GM23248 (cell line): ENCODE data around the gene ZNF143.

Source experiments
- EZH2 ChIP-seq: fragments of 200-600 bp; sonication (generic); IDR thresholded peaks from 2 replicates; pipeline ENCODE4 v1.6.1; 2018; ENCODE audit warnings: antibody characterized with exemption, mild to moderate bottlenecking; ENCODE audit not compliant: insufficient read depth, poor library complexity, severe bottlenecking
- EZH2phosphoT487 ChIP-seq: fragments of 200-600 bp; sonication (generic); IDR thresholded peaks from 2 replicates; pipeline ENCODE4 v1.6.1; 2018; ENCODE audit warnings: antibody characterized with exemption, moderate library complexity, mild to moderate bottlenecking, low read depth; ENCODE audit not compliant: insufficient read depth

DNA sequence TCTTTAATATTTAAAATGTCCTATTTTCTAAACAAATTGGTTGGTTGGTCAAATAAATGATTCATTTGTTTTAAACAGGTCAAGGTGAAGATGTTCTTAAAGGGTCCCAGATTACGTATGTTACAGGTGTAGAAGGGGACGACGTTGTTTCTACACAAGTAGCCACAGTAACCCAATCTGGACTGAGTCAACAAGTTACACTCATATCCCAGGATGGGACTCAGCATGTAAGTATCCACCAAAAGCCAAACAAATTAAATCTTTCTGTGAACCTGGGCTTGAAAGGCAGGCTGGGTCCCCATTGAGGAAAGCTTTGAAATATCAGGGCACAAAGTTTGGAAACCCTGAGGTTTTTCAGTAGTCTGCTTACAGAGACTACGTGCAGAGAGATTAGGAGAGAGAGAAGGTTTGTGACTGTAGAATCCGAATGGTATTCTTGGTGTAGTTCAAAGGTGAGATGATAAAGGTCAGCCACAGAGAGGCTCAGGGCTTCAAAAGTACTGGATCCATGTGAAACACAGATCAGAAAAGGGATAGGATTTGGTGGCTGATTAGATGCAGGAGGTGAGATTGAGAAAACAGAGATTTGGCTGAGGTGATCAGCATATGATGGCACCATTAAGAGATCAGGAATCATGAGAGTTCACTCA is 51.7 kb downstream of the ZNF143 start:
- no peak for TF ChIP-seq EZH2
- no peak for TF ChIP-seq EZH2phosphoT487
